Measurements from ENCODE around the gene TRNAU1AP. TPM values are rescaled to one million over a fixed set of nuclear protein-coding genes. Genes with fewer than 3 reads are reported as not detected.
"Not testable (repeated sequence)": the region's sequence is repeated elsewhere in the genome, so short reads cannot be mapped to it uniquely, and the experiment has no call there.

The TRNAU1AP gene
- total and polyA plus RNA-seq, 7 donors: 14.1 to 36.5 (median 26.8) TPM

- no peaks in the 10 kb centered on the region for H3K27me3 ChIP-seq
- DNase-seq: no peak
- H3K36me3 ChIP-seq: peaks cover 21 to 75% (median 46%) of the 10 kb centered on the region in 4 donors
- TF ChIP-seq EP300 (IDR thresholded peaks at IDR 0.05) (no peak), CTCF (IDR thresholded peaks at IDR 0.05) (no peak), POLR2A (IDR thresholded peaks at IDR 0.05) (no peak), POLR2AphosphoS5 (IDR thresholded peaks at IDR 0.05) (no peak)
- no peak overlapping the region for H3K27ac ChIP-seq
- no peak overlapping the region for H3K4me3 ChIP-seq
- no peaks in the 10 kb centered on the region for H3K9me3 ChIP-seq
- WGBS, 2 donors: 60 to 64% methylated on average over 8 of the region's 8 CpGs
- intact Hi-C loops (cut with DNase I): loop anchor here (10.0 kb wide), 1 partner anchor 224 kb away; the partner anchor contains the start of gene YTHDF2
- H3K4me1 ChIP-seq: peaks cover 5 to 60% (median 59%) of the 10 kb centered on the region in 4 donors
Measured at GRCh38 chr1:28510273-28510969, 42.5 kb upstream of the TRNAU1AP start.

- intact Hi-C loops (cut with DNase I): loop anchor here (10.0 kb wide), 1 partner anchor 224 kb away; the partner anchor contains the start of gene YTHDF2
- Histone ChIP-seq H3K9me3 (no peaks in the 10 kb centered on the region), H3K27ac (no peak overlapping the region), H3K4me1 (peaks cover 5 to 59% (median 59%) of the 10 kb centered on the region in 4 donors), H3K27me3 (no peaks in the 10 kb centered on the region), H3K4me3 (no peak overlapping the region), H3K36me3 (peaks cover 21 to 76% (median 46%) of the 10 kb centered on the region in 4 donors)
- 79 to 92% methylated on average over 2 of the region's 2 CpGs for WGBS, 2 donors
- no peak for DNase-seq
- TF ChIP-seq EP300 (IDR thresholded peaks at IDR 0.05): no peak
- TF ChIP-seq POLR2AphosphoS5 (IDR thresholded peaks at IDR 0.05): no peak
- no peak for TF ChIP-seq POLR2A (IDR thresholded peaks at IDR 0.05)
- TF ChIP-seq CTCF (IDR thresholded peaks at IDR 0.05): no peak
Measured at GRCh38 chr1:28510970-28511440, 41.9 kb upstream of the TRNAU1AP start.

DNA sequence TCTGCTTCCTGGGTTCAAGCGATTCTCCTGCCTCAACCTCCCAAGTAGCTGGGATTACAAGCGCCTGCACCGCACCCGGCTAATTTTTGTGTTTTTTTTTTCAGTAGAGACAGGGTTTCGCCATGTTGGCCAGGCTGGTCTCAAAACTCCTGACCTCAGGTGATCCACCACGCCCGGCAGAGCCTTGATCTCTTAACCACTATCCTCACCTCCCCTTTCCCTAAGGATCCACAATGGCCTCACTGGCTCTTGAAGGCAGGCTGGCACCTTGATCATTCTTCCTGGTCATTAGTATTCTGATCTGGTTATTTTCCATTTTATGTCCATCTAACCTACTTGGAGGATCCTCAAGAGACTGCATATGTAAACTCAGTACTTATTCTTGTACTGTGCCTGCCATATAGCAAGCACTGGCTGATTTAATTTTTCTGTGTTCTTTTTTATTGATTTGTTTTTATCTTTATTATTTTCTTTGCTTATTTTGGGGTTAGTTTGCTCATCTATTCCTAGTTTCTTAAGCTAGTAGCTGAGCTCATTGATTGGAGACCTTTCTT is 40.8 kb upstream of the TRNAU1AP start:
- H3K4me1 ChIP-seq: peaks cover 5 to 52% (median 52%) of the 10 kb centered on the region in 4 donors
- peaks cover 21 to 76% (median 46%) of the 10 kb centered on the region in 4 donors for H3K36me3 ChIP-seq
- DNase-seq: no peak
- WGBS, 2 donors: 82 to 87% methylated on average over 7 of the region's 7 CpGs
- intact Hi-C loops (cut with DNase I): loop anchor here (10.0 kb wide), 1 partner anchor 223 kb away; the partner anchor contains the start of gene YTHDF2
- H3K27ac ChIP-seq: no peak overlapping the region
- TF ChIP-seq POLR2A (IDR thresholded peaks at IDR 0.05) (no peak), CTCF (IDR thresholded peaks at IDR 0.05) (no peak), POLR2AphosphoS5 (IDR thresholded peaks at IDR 0.05) (no peak), EP300 (IDR thresholded peaks at IDR 0.05) (no peak)
- H3K27me3 ChIP-seq: no peaks in the 10 kb centered on the region
- no peaks in the 10 kb centered on the region for H3K9me3 ChIP-seq
- H3K4me3 ChIP-seq: no peak overlapping the region

DNA sequence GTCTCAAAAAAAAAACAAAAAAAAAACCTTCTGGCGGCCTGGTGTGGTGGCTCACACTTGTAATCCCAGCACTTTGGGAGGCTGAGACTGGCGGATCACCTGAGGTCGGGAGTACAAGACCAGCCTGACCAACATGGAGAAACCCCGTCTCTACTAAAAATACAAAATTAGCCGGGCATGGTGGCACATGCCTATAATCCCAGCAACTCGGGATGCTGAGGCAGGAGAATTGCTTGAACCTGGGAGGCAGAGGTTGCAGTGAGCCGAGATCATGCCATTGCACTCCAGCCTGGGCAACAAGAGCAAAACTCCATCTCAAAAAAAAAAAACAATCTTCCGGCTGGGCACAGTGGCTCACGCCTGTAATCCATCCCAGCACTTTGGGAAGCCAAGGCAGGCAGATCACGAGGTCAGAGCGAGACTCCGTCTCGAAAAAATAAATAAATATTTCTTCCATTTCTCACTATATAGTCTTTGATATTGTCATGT is 38.4 kb upstream of the TRNAU1AP start:
- H3K9me3 ChIP-seq, H3K27ac ChIP-seq, H3K4me3 ChIP-seq, H3K27me3 ChIP-seq: not testable (repeated sequence)
- Histone ChIP-seq H3K36me3 (peaks cover 12 to 60% (median 32%) of the 10 kb centered on the region in 4 donors), H3K4me1 (peaks cover 0 to 45% (median 43%) of the 10 kb centered on the region in 4 donors)
- peak; percentile 11 for DNase-seq
- 83 to 88% methylated on average over 13 of the region's 13 CpGs for WGBS, 2 donors
- intact Hi-C loops (cut with DNase I): loop anchor here (10.0 kb wide), 1 partner anchor 220 kb away; the partner anchor contains the start of gene YTHDF2

GRCh38 chr1:28516518-28516956 is 36.3 kb upstream of the TRNAU1AP start:
- TF ChIP-seq POLR2AphosphoS5 (IDR thresholded peaks at IDR 0.05) (no peak), CTCF (IDR thresholded peaks at IDR 0.05) (no peak), POLR2A (IDR thresholded peaks at IDR 0.05) (no peak), EP300 (IDR thresholded peaks at IDR 0.05) (no peak)

More at GRCh38 chr1:28516518-28516956, 36.3 kb upstream of the TRNAU1AP start:
- H3K4me1 ChIP-seq: peaks cover 0 to 31% (median 26%) of the 10 kb centered on the region in 4 donors
- H3K27me3 ChIP-seq: no peaks in the 10 kb centered on the region
- H3K27ac ChIP-seq: no peak overlapping the region
- no peaks in the 10 kb centered on the region for H3K9me3 ChIP-seq
- no peak for DNase-seq
- intact Hi-C loops (cut with DNase I): loop anchor here (5.0 to 10.0 kb wide), 2 partner anchors 218 to 269 kb away; partner anchors contain the start of gene YTHDF2
- no peak overlapping the region for H3K4me3 ChIP-seq
- 91 to 97% methylated on average over 1 of the region's 1 CpG for WGBS, 2 donors
- H3K36me3 ChIP-seq: peaks cover 0 to 39% (median 15%) of the 10 kb centered on the region in 4 donors
